ENCODE measurements around the gene ZNF511. TPM values are rescaled to one million over a fixed set of nuclear protein-coding genes. Genes with fewer than 3 reads are reported as not detected.
A peak's percentile ranks its signal among the peaks of the same experiment; 100 is the strongest.

Gene ZNF511
- total RNA-seq, 1 donor, result 24.6 TPM

DNA sequence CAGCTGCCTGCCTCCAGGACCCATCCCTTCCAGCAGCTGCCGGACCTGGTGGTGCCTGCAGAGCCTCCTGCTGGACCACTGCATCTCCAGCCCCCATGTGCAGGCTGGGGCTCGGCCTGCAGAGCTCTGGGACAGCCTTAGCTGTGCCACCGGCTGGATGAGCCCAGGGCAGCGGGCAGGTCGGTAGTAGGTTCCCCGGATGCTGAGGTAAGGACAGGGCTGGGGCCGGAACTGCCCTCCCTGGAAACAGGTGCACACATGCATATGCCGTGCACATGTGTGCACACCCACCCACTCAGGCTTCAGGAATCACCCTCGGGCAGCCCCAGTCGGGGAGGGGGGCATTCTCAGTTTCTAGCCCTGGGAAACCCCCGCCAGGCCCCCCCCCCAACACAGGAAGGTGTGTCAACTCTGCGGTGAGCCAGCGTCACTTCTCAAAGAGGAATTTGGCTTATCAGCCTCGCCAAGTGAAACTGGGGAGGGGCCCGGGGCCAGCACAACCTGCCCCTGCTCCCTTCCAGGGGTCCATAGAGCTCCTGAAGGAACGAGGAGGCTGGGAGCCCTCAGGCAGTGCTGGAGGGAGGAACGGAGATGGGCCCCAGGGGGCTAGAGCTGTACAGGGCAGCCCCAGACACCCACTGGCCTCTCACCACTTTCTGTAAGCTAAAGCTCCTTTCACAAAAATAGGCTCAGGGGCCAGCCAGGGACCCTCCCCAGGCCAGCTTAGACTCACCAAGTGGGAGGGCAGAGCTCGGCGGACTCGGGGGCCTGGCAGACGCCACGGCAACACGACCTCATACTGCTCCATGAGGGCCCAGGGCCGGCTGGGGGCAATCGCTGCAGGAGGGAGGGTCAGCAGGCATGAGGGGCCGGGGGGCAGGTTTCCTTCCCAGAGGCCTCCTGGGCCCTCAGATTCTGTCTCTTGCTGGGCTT lies 33.7 kb upstream of the ZNF511 start:
- TF ChIP-seq, protein P1, sequence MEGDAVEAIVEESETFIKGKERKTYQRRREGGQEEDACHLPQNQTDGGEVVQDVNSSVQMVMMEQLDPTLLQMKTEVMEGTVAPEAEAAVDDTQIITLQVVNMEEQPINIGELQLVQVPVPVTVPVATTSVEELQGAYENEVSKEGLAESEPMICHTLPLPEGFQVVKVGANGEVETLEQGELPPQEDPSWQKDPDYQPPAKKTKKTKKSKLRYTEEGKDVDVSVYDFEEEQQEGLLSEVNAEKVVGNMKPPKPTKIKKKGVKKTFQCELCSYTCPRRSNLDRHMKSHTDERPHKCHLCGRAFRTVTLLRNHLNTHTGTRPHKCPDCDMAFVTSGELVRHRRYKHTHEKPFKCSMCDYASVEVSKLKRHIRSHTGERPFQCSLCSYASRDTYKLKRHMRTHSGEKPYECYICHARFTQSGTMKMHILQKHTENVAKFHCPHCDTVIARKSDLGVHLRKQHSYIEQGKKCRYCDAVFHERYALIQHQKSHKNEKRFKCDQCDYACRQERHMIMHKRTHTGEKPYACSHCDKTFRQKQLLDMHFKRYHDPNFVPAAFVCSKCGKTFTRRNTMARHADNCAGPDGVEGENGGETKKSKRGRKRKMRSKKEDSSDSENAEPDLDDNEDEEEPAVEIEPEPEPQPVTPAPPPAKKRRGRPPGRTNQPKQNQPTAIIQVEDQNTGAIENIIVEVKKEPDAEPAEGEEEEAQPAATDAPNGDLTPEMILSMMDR (IDR thresholded peaks at IDR 0.05; ENCODE audit: extremely low read depth, low read depth, low read length), result no peak
- peak; percentile 90 for DNase-seq (ENCODE audit: insufficient read length, low spot score, missing footprints)
- H3K9me3 ChIP-seq (ENCODE audit: low read depth, low read length), result no peaks in the 10 kb centered on the region

DNA sequence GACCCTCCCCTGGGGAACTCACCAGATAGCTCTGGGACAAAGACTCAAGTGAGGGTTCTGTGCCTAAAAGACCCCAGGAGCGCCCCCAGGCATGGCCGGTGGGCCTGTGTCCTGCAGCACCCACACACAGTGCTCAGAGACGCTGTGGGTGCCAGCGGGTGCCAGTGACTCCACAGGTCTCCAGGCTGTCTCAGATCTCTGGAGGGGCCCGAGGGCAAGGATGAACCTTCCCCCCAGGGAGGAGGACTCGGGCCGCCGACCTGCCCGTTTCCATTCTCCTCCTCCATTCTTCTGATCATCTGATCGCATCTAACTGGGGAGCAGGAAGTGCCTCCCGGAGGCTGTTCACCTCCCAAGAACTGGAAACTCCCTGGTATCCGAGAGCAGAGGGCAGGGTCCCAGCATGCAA lies 33.0 kb upstream of the ZNF511 start:
- Histone ChIP-seq H2AFZ (ENCODE audit: low read length) (no peak overlapping the region), H3K79me2 (ENCODE audit: insufficient read depth, low read length) (no peaks in the 10 kb centered on the region), H3K9me3 (ENCODE audit: low read depth, low read length) (no peaks in the 10 kb centered on the region), H3K27ac (ENCODE audit: low read depth, low read length) (no peak overlapping the region), H3K27me3 (ENCODE audit: insufficient read depth, low read length) (peaks cover 19% of the 10 kb centered on the region), H3K4me2 (ENCODE audit: insufficient read depth, low read length) (no peak overlapping the region), H3K4me1 (ENCODE audit: insufficient read depth, low read length) (no peaks in the 10 kb centered on the region), H3K36me3 (ENCODE audit: insufficient read depth, low read length) (peaks cover 11% of the 10 kb centered on the region), H3K4me3 (ENCODE audit: insufficient read depth, low read length) (no peak overlapping the region), H4K20me1 (ENCODE audit: insufficient read depth, low read length) (peaks cover 10% of the 10 kb centered on the region)
- TF ChIP-seq, protein P1 (IDR thresholded peaks at IDR 0.05; ENCODE audit: extremely low read depth, low read depth, low read length), result no peak
- peak; percentile 87 for DNase-seq (ENCODE audit: insufficient read length, low spot score, missing footprints)

More for the DNA sequence above, 33.7 kb upstream of the ZNF511 start:
- H3K4me2 ChIP-seq (ENCODE audit: insufficient read depth, low read length), result no peak overlapping the region
- H3K27ac ChIP-seq (ENCODE audit: low read depth, low read length), result no peak overlapping the region
- H4K20me1 ChIP-seq (ENCODE audit: insufficient read depth, low read length), result peaks cover 10% of the 10 kb centered on the region
- H3K4me1 ChIP-seq (ENCODE audit: insufficient read depth, low read length), result no peaks in the 10 kb centered on the region
- no peaks in the 10 kb centered on the region for H3K79me2 ChIP-seq (ENCODE audit: insufficient read depth, low read length)
- H3K27me3 ChIP-seq (ENCODE audit: insufficient read depth, low read length), result peaks cover 19% of the 10 kb centered on the region
- H2AFZ ChIP-seq (ENCODE audit: low read length), result no peak overlapping the region
- peaks cover 11% of the 10 kb centered on the region for H3K36me3 ChIP-seq (ENCODE audit: insufficient read depth, low read length)
- no peak overlapping the region for H3K4me3 ChIP-seq (ENCODE audit: insufficient read depth, low read length)

DNA sequence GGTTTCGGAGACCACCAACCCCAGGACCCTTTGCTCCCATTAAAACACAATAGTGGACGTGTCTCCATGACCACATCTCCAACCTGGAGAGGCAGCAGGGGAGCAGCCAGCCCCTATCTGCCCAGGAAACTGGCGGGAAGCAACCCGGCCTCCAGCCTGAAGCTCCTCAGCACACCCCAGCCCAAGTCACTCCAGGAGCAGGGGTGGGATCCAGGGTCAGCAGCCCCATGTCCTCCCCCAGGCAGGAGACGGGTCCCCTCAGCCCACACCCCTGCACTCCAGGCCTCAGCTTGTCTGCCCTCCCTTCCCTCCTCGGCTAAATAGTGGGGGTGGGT lies 32.6 kb upstream of the ZNF511 start:
- Histone ChIP-seq H3K4me2 (ENCODE audit: insufficient read depth, low read length) (no peak overlapping the region), H3K36me3 (ENCODE audit: insufficient read depth, low read length) (peaks cover 11% of the 10 kb centered on the region), H3K79me2 (ENCODE audit: insufficient read depth, low read length) (no peaks in the 10 kb centered on the region)

More for the DNA sequence above, 32.6 kb upstream of the ZNF511 start:
- Histone ChIP-seq H3K27me3 (ENCODE audit: insufficient read depth, low read length) (peaks cover 19% of the 10 kb centered on the region), H3K9me3 (ENCODE audit: low read depth, low read length) (no peaks in the 10 kb centered on the region), H3K27ac (ENCODE audit: low read depth, low read length) (no peak overlapping the region), H4K20me1 (ENCODE audit: insufficient read depth, low read length) (peaks cover 10% of the 10 kb centered on the region), H3K4me3 (ENCODE audit: insufficient read depth, low read length) (no peak overlapping the region), H3K4me1 (ENCODE audit: insufficient read depth, low read length) (no peaks in the 10 kb centered on the region), H2AFZ (ENCODE audit: low read length) (no peak overlapping the region)
- TF ChIP-seq, protein P1 (IDR thresholded peaks at IDR 0.05; ENCODE audit: extremely low read depth, low read depth, low read length), result no peak
- peak; percentile 91 for DNase-seq (ENCODE audit: insufficient read length, low spot score, missing footprints)

Measured in osteoblast (primary cell).